SK-N-SH (cell line): ENCODE results near the gene BGN. TPM values are rescaled to one million over a fixed set of nuclear protein-coding genes. Genes with fewer than 3 reads are reported as not detected.

Experiments used
- CTCF ChIA-PET: fragments of 300-600, 350-600 bp; formaldehyde crosslinking; extraction: SDS; loops from one replicate; lab custom pipeline; 2021; lab: Yijun Ruan, JAX
- POLR2A ChIA-PET: fragments of 350-600 bp; sonication (Branson Sonifier 250); formaldehyde crosslinking; extraction: SDS; loops from one replicate; lab custom pipeline; 2020; ENCODE audit warnings: antibody characterized with exemption, inconsistent platforms; lab: Yijun Ruan, JAX
- DNase-seq: peaks from one replicate; pipeline ENCODE4 v3.0.0; 2012
- H2AFZ ChIP-seq: fragments of 200-600 bp; sonication (generic); 2 replicates; pipeline ENCODE4 v1.8.1; 2016; ENCODE audit warnings: antibody characterized with exemption, mild to moderate bottlenecking, low read depth
- H3F3A ChIP-seq: fragments of 200-600 bp; sonication (generic); replicated peaks from 2 replicates; pipeline ENCODE3; 2016; ENCODE audit warnings: antibody characterized with exemption, mild to moderate bottlenecking; ENCODE audit not compliant: insufficient read depth
- H3K27ac ChIP-seq, 2 experiments: fragments of 200-500 bp in 1 of 2; fragments of 200-600 bp in 1 of 2; sonication (Bioruptor generic) in 1 of 2; sonication (generic), shearing (Covaris generic) in 1 of 2; 2 replicates each; pipeline versions ENCODE4 v1.5.1 to v1.6.1; 2014 to 2016; ENCODE audit warnings: low read depth in 2 of 2, inconsistent platforms in 1 of 2, low read length in 1 of 2, mild to moderate bottlenecking in 1 of 2, mixed read lengths in 1 of 2
- H3K27me3 ChIP-seq: fragments of 200-600 bp; sonication (generic), shearing (Covaris generic); 2 replicates; pipeline ENCODE4 v1.6.1; 2016; ENCODE audit warnings: mixed run types; ENCODE audit not compliant: insufficient read depth
- H3K36me3 ChIP-seq, 2 experiments: fragments of 200-500 bp in 1 of 2; fragments of 200-600 bp in 1 of 2; sonication (Bioruptor generic) in 1 of 2; sonication (generic) in 1 of 2; replicated peaks in 1 of 2; 2 replicates each; pipeline versions ENCODE3 to v1.5.1; 2014 to 2016; ENCODE audit warnings: low read length in 1 of 2, mild to moderate bottlenecking in 1 of 2; ENCODE audit not compliant: insufficient read depth in 2 of 2, control insufficient read depth in 1 of 2
- H3K4me1 ChIP-seq, 2 experiments: fragments of 200-500 bp in 1 of 2; fragments of 200-600 bp in 1 of 2; sonication (Bioruptor generic) in 1 of 2; sonication (generic), shearing (Covaris generic) in 1 of 2; 2 replicates each; pipeline versions ENCODE4 v1.5.1 to v1.6.1; 2014 to 2016; ENCODE audit warnings: low read depth in 1 of 2, low read length in 1 of 2, mixed run types in 1 of 2; ENCODE audit not compliant: insufficient read depth in 2 of 2, control insufficient read depth in 1 of 2
- H3K4me2 ChIP-seq: fragments of 200-600 bp; sonication (generic), shearing (Covaris generic); 2 replicates; pipeline ENCODE4 v1.6.1; 2017; ENCODE audit warnings: mixed run types
- H3K4me3 ChIP-seq, 2 experiments: fragments of 200-500 bp in 1 of 2; fragments of 200-600 bp in 1 of 2; sonication (Bioruptor generic) in 1 of 2; sonication (generic), shearing (Covaris generic) in 1 of 2; 2 replicates each; pipeline versions ENCODE4 v1.5.1 to v1.8.1; 2014 to 2016; ENCODE audit warnings: low read depth in 2 of 2, inconsistent platforms in 1 of 2, low read length in 1 of 2, mild to moderate bottlenecking in 1 of 2, mixed read lengths in 1 of 2, moderate library complexity in 1 of 2
- H3K79me2 ChIP-seq: fragments of 200-600 bp; sonication (generic); 2 replicates; pipeline ENCODE4 v1.8.1; 2017; ENCODE audit warnings: mild to moderate bottlenecking; ENCODE audit not compliant: insufficient read depth
- H3K9ac ChIP-seq: fragments of 200-600 bp; sonication (generic); 2 replicates; pipeline ENCODE4 v1.6.1; 2017; ENCODE audit warnings: mixed run types
- H3K9me2 ChIP-seq: fragments of 200-600 bp; sonication (generic); 2 replicates; pipeline ENCODE4 v1.6.1; 2017; ENCODE audit warnings: mixed run types
- H3K9me3 ChIP-seq: fragments of 200-600 bp; sonication (generic); 2 replicates; pipeline ENCODE4 v1.6.1; 2017; ENCODE audit warnings: mixed run types, mild to moderate bottlenecking, moderate library complexity
- H4K20me1 ChIP-seq: fragments of 200-600 bp; sonication (generic); 2 replicates; pipeline ENCODE4 v1.6.1; 2017; ENCODE audit warnings: mild to moderate bottlenecking, mixed run types; ENCODE audit not compliant: insufficient read depth
- CHD2 ChIP-seq: fragments of 150-350 bp; IDR thresholded peaks from 2 replicates; pipeline ENCODE4 v1.6.1; 2018; ENCODE audit warnings: low read length; ENCODE audit not compliant: partially characterized antibody
- ELF1 ChIP-seq: IDR thresholded peaks from 2 replicates; pipeline ENCODE4 v1.4.0; 2012
- FOSL2 ChIP-seq: IDR thresholded peaks from 2 replicates; pipeline ENCODE4 v1.4.0; 2012; ENCODE audit warnings: low read depth, mild to moderate bottlenecking, moderate library complexity, borderline replicate concordance
- FOXM1 ChIP-seq: IDR thresholded peaks from 2 replicates; pipeline ENCODE4 v1.4.0; 2012; ENCODE audit warnings: low read depth, mild to moderate bottlenecking
- GABPA ChIP-seq: IDR thresholded peaks from 2 replicates; pipeline ENCODE4 v1.4.0; 2012; ENCODE audit warnings: low read depth, mild to moderate bottlenecking
- JUND ChIP-seq: IDR thresholded peaks from 2 replicates; pipeline ENCODE4 v1.4.0; 2012
- NFIC ChIP-seq: IDR thresholded peaks from 2 replicates; pipeline ENCODE4 v1.4.0; 2012; ENCODE audit warnings: borderline replicate concordance
- NRF1 ChIP-seq: IDR thresholded peaks from 2 replicates; pipeline ENCODE4 v1.6.1; 2012; ENCODE audit warnings: low read depth, mild to moderate bottlenecking, low read length
- POLR2AphosphoS5 ChIP-seq: IDR thresholded peaks from 2 replicates; pipeline ENCODE4 v1.6.1; 2012; ENCODE audit warnings: low read depth, low read length
- RAD21 ChIP-seq: IDR thresholded peaks from 2 replicates; pipeline ENCODE4 v1.6.1; 2012; ENCODE audit warnings: mild to moderate bottlenecking, low read length
- RXRA ChIP-seq: IDR thresholded peaks from 2 replicates; pipeline ENCODE4 v1.4.0; 2012; ENCODE audit warnings: low read depth, mild to moderate bottlenecking, borderline replicate concordance
- SIN3A ChIP-seq: IDR thresholded peaks from 2 replicates; pipeline ENCODE4 v1.6.1; 2012; ENCODE audit warnings: low read depth, mild to moderate bottlenecking, low read length, moderate library complexity, borderline replicate concordance
- TCF12 ChIP-seq: IDR thresholded peaks from 2 replicates; pipeline ENCODE4 v1.4.0; 2012
- TEAD4 ChIP-seq: IDR thresholded peaks from 2 replicates; pipeline ENCODE4 v1.4.0; 2012; ENCODE audit warnings: mild to moderate bottlenecking, borderline replicate concordance; ENCODE audit not compliant: insufficient read depth
- YY1 ChIP-seq: IDR thresholded peaks from 2 replicates; pipeline ENCODE4 v1.4.0; 2012; ENCODE audit warnings: low read depth, mild to moderate bottlenecking
- WGBS: methylation state at CpG from one replicate; pipeline ENCODE4 v1.1.6; 2017; ENCODE audit warnings: low lambda C conversion rate; 5-methylcytosine and 5-hydroxymethylcytosine counted together
- polyA plus RNA-seq, 3 experiments: library from polyadenylated mRNA; depleted of rRNA; stranded (reverse); fragments of >200 nt; gene quantifications; 2 replicates each; pipeline ENCODE4 v1.2.3, GENCODE V29; 2012
- TF ChIP-seq, protein P1 (sequence below): fragments of 200-600 bp; sonication (generic); IDR thresholded peaks from 2 replicates; pipeline ENCODE4 v1.6.1; 2017; ENCODE audit warnings: antibody characterized with exemption, mild to moderate bottlenecking, moderate library complexity
- TF ChIP-seq, protein P2 (sequence below): fragments of 150-350 bp; IDR thresholded peaks from 2 replicates; pipeline ENCODE4 v1.6.1; 2017; ENCODE audit warnings: antibody characterized with exemption, low read length, low read depth, borderline replicate concordance
- TF ChIP-seq, protein P3 (sequence below): IDR thresholded peaks from 2 replicates; pipeline ENCODE4 v1.4.0; 2012; ENCODE audit warnings: low read depth, borderline replicate concordance

The BGN gene
- polyA plus RNA-seq, 1 of the 3 experiments (the other 2 are of a cell fraction), result 28.9 TPM

DNA sequence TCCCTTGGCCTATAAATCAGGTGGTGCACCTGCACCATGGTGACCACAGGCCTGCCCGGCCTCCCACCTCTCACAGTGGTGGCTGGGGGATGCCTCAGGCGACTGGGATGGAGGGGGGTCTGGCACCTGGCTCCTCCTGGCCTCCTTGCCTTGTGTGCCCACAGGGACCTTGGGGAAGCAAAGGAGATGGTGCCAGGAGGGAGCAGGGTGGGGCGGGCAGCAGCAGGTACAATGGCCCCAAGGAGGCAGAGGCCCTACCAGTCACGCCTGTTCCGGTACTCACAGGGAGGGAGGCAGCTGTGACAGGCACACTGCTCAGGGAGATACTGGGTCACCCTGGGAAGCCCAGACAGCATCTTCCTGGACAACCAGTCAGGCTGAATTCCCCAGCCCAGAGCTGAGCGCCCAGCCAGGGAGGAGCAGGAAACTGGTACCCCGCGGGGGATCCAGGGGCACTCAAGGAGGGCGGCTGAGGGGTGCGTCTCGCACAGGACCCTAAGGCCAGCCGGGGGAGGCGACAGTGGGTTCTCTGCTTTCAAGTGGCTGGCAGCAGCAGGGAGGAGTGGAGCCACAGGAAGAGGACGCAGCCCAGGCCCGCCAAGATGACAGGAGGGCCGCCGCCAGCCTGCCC, 47.7 kb upstream of the BGN start (continued):
- TF ChIP-seq, protein P1, sequence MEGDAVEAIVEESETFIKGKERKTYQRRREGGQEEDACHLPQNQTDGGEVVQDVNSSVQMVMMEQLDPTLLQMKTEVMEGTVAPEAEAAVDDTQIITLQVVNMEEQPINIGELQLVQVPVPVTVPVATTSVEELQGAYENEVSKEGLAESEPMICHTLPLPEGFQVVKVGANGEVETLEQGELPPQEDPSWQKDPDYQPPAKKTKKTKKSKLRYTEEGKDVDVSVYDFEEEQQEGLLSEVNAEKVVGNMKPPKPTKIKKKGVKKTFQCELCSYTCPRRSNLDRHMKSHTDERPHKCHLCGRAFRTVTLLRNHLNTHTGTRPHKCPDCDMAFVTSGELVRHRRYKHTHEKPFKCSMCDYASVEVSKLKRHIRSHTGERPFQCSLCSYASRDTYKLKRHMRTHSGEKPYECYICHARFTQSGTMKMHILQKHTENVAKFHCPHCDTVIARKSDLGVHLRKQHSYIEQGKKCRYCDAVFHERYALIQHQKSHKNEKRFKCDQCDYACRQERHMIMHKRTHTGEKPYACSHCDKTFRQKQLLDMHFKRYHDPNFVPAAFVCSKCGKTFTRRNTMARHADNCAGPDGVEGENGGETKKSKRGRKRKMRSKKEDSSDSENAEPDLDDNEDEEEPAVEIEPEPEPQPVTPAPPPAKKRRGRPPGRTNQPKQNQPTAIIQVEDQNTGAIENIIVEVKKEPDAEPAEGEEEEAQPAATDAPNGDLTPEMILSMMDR, result no peak
- TF ChIP-seq JUND, result no peak
- no peak for TF ChIP-seq ELF1
- no peak for TF ChIP-seq GABPA
- no peak for TF ChIP-seq FOSL2

DNA sequence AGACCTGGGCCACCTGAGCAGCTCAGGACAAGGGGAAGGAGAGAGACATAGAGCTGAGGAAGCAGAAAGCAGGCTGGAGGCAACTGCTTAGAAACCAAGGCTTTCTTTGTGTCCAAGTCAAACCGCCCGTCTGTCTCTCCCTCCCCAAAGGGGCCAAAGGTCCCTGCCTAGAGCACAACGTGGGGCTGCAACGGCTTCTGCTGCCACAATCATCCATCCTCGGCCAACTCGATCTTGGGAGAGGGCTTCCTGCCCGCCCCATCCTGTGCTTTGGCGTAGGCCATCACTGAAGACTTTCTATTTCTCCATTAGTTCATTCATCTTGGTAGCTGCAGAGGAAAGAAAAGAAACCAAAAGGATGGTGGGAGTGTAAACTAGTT, 47.2 kb upstream of the BGN start:
- WGBS, result 78% methylated on average over 7 of the region's 8 CpGs
- no peaks in the 10 kb centered on the region for H3K4me1 ChIP-seq
- ChIA-PET CTCF (no interaction called here), POLR2A (no interaction called here)
- no peaks in the 10 kb centered on the region for H4K20me1 ChIP-seq
- peaks cover 0 to 2% of the 10 kb centered on the region in 2 experiments for H3K36me3 ChIP-seq
- H3K4me3 ChIP-seq, result no peak overlapping the region
- H2AFZ ChIP-seq, result no peak overlapping the region
- H3K27ac ChIP-seq, result no peak overlapping the region
- no peaks in the 10 kb centered on the region for H3K9me3 ChIP-seq
- H3K9ac ChIP-seq, result no peak overlapping the region
- H3K9me2 ChIP-seq, result no peaks in the 10 kb centered on the region
- H3K79me2 ChIP-seq, result no peaks in the 10 kb centered on the region
- no peak for TF ChIP-seq YY1
- TF ChIP-seq NFIC, result no peak
- H3K27me3 ChIP-seq, result peaks cover 26% of the 10 kb centered on the region
- DNase-seq, result no peak
- H3F3A ChIP-seq, result no peaks in the 10 kb centered on the region
- no peak overlapping the region for H3K4me2 ChIP-seq

DNA sequence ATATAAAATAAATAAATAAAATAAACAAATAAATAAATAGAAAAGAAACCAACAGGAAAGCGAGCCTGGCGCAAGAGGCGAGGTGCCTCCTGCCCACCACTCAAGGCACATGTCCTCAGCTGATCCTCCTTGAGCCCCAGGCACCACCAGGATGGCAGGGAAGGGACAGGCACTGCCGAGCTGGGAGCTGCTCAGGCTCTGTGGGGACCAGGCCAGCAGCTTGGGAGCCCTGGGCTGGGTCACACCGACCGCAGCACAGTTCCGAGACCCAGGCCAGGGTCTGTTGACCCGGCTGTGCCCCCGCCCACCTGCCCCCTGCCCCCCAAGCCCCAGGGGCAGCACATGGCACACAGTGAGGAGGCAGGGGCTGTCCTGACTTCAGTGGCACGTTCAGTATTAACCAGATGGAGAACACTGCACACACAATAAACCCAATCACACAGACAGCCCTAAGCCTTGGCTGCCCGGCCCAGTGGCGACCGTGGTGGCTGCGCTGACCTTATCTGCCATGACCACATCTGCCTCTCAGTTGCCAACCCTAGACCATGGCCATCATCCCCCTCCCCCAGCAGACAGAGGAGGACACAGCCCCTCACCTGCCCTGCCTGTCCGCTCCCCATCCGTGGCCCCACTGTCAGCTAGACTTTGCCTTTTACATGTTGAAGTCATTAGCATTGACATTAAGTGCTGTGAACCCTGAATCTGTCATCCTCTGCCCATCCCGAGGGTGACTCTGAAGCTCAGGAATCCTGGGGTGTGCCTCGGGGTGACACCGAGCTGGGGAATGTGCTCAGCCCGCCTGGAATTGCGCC, 46.0 kb upstream of the BGN start:
- no peaks in the 10 kb centered on the region for H3K79me2 ChIP-seq
- no peaks in the 10 kb centered on the region for H3K4me1 ChIP-seq
- H3K9me3 ChIP-seq, result no peaks in the 10 kb centered on the region
- no peak overlapping the region for H3K4me2 ChIP-seq
- H3K27ac ChIP-seq, result no peak overlapping the region
- WGBS, result 45% methylated on average over 18 of the region's 21 CpGs
- no peak overlapping the region for H3K9ac ChIP-seq
- no peaks in the 10 kb centered on the region for H3K9me2 ChIP-seq
- no peak overlapping the region for H2AFZ ChIP-seq
- H3F3A ChIP-seq, result no peaks in the 10 kb centered on the region
- TF ChIP-seq FOXM1 (no peak), TEAD4 (no peak), RXRA (no peak), TCF12 (no peak), POLR2AphosphoS5 (no peak), SIN3A (no peak), NRF1 (no peak), NFIC (no peak), CHD2 (no peak), ELF1 (no peak), RAD21 (no peak), JUND (no peak)
- TF ChIP-seq, protein P1, result no peak
- TF ChIP-seq, protein P2, sequence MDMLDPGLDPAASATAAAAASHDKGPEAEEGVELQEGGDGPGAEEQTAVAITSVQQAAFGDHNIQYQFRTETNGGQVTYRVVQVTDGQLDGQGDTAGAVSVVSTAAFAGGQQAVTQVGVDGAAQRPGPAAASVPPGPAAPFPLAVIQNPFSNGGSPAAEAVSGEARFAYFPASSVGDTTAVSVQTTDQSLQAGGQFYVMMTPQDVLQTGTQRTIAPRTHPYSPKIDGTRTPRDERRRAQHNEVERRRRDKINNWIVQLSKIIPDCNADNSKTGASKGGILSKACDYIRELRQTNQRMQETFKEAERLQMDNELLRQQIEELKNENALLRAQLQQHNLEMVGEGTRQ, result no peak
- TF ChIP-seq, protein P3, sequence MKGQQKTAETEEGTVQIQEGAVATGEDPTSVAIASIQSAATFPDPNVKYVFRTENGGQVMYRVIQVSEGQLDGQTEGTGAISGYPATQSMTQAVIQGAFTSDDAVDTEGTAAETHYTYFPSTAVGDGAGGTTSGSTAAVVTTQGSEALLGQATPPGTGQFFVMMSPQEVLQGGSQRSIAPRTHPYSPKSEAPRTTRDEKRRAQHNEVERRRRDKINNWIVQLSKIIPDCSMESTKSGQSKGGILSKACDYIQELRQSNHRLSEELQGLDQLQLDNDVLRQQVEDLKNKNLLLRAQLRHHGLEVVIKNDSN, result no peak
- CTCF ChIA-PET, result interaction anchor here (1.0 to 1.3 kb wide), 3 partner anchors 10 to 58 kb away, joined by 3 to 4 read pairs (median 4); no protein-coding TSS in a partner anchor
- peaks cover 0 to 2% of the 10 kb centered on the region in 2 experiments for H3K36me3 ChIP-seq
- H3K4me3 ChIP-seq, result no peak overlapping the region
- H3K27me3 ChIP-seq, result peaks cover 21% of the 10 kb centered on the region
- no peak for DNase-seq
- H4K20me1 ChIP-seq, result no peaks in the 10 kb centered on the region
- POLR2A ChIA-PET, result no interaction called here
